Activated T-cell treated with anti-CD3 and anti-CD28 coated beads, Interleukin-2, amount 50 U/mL, for 1 hour (primary cell): ENCODE results near the gene AGXT.

ENCODE experiments used
- DNase-seq: peaks from one replicate; pipeline ENCODE4 v3.0.0-alpha.2; 2020

Gene AGXT

GRCh38 chr2:240899468-240899865 is 30.8 kb downstream of the AGXT start:
- DNase-seq, result no peak

GRCh38 chr2:240900141-240900860 is 31.7 kb downstream of the AGXT start:
- no peak for DNase-seq

- no peak for DNase-seq
Observed at GRCh38 chr2:240901986-240902614, 33.5 kb downstream of the AGXT start.

- DNase-seq, result no peak
Observed at GRCh38 chr2:240902615-240903041, 34.0 kb downstream of the AGXT start.

- no peak for DNase-seq
Observed at GRCh38 chr2:240903191-240904060, 34.8 kb downstream of the AGXT start.

- DNase-seq, result no peak
Observed at GRCh38 chr2:240904216-240905175, 35.9 kb downstream of the AGXT start.

- DNase-seq, result no peak
Observed at GRCh38 chr2:240905176-240905781, 36.7 kb downstream of the AGXT start.

GRCh38 chr2:240906141-240906910 is 37.7 kb downstream of the AGXT start, which contains the start of gene CROCC2:
Gene CROCC2, plus strand, starts transcription at chr2:240906336. Its CDS starts 178 bp downstream, at chr2:240906514.
- DNase-seq, result no peak

- no peak for DNase-seq
Observed at GRCh38 chr2:240906911-240907590, 38.4 kb downstream of the AGXT start.

- DNase-seq, result no peak
Observed at GRCh38 chr2:240909216-240909974, 40.8 kb downstream of the AGXT start.

GRCh38 chr2:240911641-240912265 is 43.1 kb downstream of the AGXT start:
- DNase-seq, result no peak

- DNase-seq, result no peak
Observed at GRCh38 chr2:240912878-240913809, 44.5 kb downstream of the AGXT start.

GRCh38 chr2:240913810-240914644 is 45.4 kb downstream of the AGXT start:
- peak; percentile 77 for DNase-seq

GRCh38 chr2:240914645-240915525 is 46.3 kb downstream of the AGXT start:
- no peak for DNase-seq

GRCh38 chr2:240915526-240916341 is 47.1 kb downstream of the AGXT start:
- DNase-seq, result no peak
